HL-60 (cell line): ENCODE measurements around the gene UBE2E2.

ENCODE experiments used
- GABPA ChIP-seq: IDR thresholded peaks from 2 replicates; pipeline ENCODE4 v1.6.1; 2012; ENCODE audit warnings: low read depth
- POLR2AphosphoS5 ChIP-seq: IDR thresholded peaks from 2 replicates; pipeline ENCODE4 v1.6.1; 2012; ENCODE audit warnings: low read depth
- SPI1 ChIP-seq: IDR thresholded peaks from 2 replicates; pipeline ENCODE4 v1.6.1; 2012; ENCODE audit warnings: low read depth, mild to moderate bottlenecking, borderline replicate concordance
- TF ChIP-seq, protein P1 (sequence below): IDR thresholded peaks from 2 replicates; pipeline ENCODE4 v1.6.1; 2012; ENCODE audit warnings: low read depth; ENCODE audit not compliant: insufficient replicate concordance
- TF ChIP-seq, protein P2 (sequence below): IDR thresholded peaks from one replicate; pipeline ENCODE4 v1.5.1; 2011; ENCODE audit warnings: low read length, control low read depth, inconsistent platforms; ENCODE audit not compliant: insufficient read depth

DNA sequence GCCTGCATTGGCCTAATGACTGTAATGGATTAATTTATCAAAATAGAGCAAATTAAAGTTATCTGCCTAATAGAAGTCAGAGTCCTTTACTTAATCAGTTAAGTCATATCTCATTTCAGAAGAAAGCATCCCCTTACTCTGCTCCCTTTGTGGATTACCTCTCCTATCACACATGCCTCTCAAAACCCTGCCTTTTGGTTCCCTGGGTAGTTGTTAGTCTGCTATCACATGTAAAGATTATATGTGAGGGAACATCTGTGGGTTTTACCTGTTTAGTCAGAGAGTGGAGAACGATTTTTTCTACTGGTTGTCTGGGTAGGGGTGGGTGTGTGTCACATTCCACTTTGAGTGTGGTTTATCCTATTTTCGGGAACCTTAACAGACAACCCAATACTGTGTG lies 16.4 kb downstream of the UBE2E2 start:
- TF ChIP-seq POLR2AphosphoS5: no peak
- TF ChIP-seq, protein P1, sequence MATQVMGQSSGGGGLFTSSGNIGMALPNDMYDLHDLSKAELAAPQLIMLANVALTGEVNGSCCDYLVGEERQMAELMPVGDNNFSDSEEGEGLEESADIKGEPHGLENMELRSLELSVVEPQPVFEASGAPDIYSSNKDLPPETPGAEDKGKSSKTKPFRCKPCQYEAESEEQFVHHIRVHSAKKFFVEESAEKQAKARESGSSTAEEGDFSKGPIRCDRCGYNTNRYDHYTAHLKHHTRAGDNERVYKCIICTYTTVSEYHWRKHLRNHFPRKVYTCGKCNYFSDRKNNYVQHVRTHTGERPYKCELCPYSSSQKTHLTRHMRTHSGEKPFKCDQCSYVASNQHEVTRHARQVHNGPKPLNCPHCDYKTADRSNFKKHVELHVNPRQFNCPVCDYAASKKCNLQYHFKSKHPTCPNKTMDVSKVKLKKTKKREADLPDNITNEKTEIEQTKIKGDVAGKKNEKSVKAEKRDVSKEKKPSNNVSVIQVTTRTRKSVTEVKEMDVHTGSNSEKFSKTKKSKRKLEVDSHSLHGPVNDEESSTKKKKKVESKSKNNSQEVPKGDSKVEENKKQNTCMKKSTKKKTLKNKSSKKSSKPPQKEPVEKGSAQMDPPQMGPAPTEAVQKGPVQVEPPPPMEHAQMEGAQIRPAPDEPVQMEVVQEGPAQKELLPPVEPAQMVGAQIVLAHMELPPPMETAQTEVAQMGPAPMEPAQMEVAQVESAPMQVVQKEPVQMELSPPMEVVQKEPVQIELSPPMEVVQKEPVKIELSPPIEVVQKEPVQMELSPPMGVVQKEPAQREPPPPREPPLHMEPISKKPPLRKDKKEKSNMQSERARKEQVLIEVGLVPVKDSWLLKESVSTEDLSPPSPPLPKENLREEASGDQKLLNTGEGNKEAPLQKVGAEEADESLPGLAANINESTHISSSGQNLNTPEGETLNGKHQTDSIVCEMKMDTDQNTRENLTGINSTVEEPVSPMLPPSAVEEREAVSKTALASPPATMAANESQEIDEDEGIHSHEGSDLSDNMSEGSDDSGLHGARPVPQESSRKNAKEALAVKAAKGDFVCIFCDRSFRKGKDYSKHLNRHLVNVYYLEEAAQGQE: no peak
- TF ChIP-seq, protein P2, sequence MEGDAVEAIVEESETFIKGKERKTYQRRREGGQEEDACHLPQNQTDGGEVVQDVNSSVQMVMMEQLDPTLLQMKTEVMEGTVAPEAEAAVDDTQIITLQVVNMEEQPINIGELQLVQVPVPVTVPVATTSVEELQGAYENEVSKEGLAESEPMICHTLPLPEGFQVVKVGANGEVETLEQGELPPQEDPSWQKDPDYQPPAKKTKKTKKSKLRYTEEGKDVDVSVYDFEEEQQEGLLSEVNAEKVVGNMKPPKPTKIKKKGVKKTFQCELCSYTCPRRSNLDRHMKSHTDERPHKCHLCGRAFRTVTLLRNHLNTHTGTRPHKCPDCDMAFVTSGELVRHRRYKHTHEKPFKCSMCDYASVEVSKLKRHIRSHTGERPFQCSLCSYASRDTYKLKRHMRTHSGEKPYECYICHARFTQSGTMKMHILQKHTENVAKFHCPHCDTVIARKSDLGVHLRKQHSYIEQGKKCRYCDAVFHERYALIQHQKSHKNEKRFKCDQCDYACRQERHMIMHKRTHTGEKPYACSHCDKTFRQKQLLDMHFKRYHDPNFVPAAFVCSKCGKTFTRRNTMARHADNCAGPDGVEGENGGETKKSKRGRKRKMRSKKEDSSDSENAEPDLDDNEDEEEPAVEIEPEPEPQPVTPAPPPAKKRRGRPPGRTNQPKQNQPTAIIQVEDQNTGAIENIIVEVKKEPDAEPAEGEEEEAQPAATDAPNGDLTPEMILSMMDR: no peak
- no peak for TF ChIP-seq GABPA
- TF ChIP-seq SPI1: no peak
